ENCODE data around the gene ACO2.
A peak's percentile ranks its signal among the peaks of the same experiment; 100 is the strongest.
"Not testable (repeated sequence)": the region's sequence is repeated elsewhere in the genome, so short reads cannot be mapped to it uniquely, and the experiment has no call there.

Gene ACO2

DNA sequence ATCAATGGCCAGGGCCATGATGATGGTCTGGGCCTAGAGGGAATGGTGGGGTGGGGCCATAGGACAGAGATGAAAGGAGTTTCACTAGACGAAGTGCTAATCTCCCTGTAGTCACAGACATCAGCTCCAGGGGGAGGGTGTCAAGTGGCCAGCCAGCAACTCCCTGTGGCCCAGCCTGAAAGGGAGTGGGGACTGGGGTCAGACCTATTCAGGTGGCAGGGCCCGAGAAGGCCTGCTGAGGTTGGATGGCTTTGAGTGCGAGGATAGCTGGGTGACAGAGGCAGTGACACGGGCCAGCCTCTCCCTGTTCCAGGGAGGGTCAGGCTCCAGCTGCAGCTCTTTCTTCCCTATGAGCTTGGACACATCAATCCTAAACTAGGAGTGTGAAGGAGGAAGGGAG, 33.4 kb upstream of the ACO2 start:
- H3K27ac ChIP-seq = no peak overlapping the region
- H3K4me3 ChIP-seq (ENCODE audit: low read depth in 1 of 2, low read length in 1 of 2) = no peak overlapping the region
- no peaks in the 10 kb centered on the region for H3K4me1 ChIP-seq (ENCODE audit: control insufficient read depth in 1 of 2, insufficient read depth in 1 of 2, low read depth in 1 of 2, low read length in 1 of 2)
- no peaks in the 10 kb centered on the region for H3K27me3 ChIP-seq
- peaks cover 55% of the 10 kb centered on the region for H3K36me3 ChIP-seq
- TF ChIP-seq, protein P1, sequence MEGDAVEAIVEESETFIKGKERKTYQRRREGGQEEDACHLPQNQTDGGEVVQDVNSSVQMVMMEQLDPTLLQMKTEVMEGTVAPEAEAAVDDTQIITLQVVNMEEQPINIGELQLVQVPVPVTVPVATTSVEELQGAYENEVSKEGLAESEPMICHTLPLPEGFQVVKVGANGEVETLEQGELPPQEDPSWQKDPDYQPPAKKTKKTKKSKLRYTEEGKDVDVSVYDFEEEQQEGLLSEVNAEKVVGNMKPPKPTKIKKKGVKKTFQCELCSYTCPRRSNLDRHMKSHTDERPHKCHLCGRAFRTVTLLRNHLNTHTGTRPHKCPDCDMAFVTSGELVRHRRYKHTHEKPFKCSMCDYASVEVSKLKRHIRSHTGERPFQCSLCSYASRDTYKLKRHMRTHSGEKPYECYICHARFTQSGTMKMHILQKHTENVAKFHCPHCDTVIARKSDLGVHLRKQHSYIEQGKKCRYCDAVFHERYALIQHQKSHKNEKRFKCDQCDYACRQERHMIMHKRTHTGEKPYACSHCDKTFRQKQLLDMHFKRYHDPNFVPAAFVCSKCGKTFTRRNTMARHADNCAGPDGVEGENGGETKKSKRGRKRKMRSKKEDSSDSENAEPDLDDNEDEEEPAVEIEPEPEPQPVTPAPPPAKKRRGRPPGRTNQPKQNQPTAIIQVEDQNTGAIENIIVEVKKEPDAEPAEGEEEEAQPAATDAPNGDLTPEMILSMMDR (IDR thresholded peaks at IDR 0.05) = no peak
- no peaks in the 10 kb centered on the region for H3K9me3 ChIP-seq

DNA sequence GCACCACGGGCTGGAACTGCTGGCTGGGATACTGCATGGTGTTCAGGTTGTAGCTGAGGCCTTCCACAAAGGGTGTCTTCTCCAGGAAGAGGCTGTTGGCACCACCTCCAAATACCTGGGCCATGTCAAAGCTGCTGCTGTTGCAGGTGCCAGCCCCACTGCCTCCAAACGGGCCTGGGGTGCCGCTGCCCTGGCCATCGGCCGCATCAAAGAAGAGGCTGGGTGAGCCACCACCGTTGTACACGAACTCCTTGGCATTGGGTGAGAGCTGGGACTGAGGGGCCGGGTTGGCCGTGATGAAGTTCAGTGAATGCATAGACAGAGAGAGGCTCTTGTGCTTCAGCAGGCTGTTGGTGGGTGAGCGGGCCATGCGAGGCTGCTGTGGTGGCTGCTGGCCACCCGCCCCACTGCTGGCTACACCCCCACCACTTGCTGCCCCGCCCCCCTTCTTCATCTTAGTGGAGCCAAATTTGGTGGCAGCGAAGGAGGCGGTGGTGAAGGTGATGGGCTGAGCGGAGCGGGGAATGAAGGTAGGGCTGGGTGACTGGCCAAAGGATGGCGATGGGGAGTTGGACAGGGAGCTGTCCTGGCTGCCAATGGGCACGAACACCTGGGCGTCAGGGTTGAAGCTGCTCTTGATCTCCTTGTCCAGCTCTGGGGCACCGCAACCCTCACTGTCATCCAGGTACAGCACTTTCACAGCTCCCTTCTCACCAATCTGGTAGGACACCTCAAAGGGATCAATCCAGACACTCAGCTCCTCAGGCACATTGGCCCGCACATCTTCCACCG, 32.4 kb upstream of the ACO2 start:
- TF ChIP-seq, protein P1 (IDR thresholded peaks at IDR 0.05) = no peak
- H3K9me3 ChIP-seq = no peaks in the 10 kb centered on the region
- H3K4me1 ChIP-seq (ENCODE audit: control insufficient read depth in 1 of 2, insufficient read depth in 1 of 2, low read depth in 1 of 2, low read length in 1 of 2) = no peaks in the 10 kb centered on the region
- peaks cover 49% of the 10 kb centered on the region for H3K36me3 ChIP-seq
- no peak overlapping the region for H3K4me3 ChIP-seq (ENCODE audit: low read depth in 1 of 2, low read length in 1 of 2)
- H3K27me3 ChIP-seq = no peaks in the 10 kb centered on the region
- no peak overlapping the region for H3K27ac ChIP-seq

DNA sequence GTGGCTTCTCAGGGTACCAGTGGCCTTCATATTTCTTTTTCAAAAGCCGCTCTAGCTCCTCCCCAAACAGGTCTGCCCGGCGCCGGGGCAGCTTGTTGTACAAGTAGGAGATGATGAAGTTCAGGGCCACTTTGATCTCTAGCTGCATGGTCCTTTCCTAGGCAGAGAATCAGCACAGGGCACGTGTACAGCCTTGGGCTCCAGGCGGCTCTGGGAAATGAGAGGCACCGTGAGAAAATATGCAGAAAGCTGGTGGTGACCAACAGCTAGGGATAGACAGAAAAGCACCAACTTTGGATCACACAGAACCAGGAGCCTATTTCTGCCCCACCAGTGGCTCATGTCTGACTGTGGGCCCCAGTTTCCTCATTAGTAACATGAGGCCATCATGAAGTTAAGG, 31.7 kb upstream of the ACO2 start:
- Histone ChIP-seq H3K27me3 (no peaks in the 10 kb centered on the region), H3K27ac (no peak overlapping the region), H3K4me3 (ENCODE audit: low read depth in 1 of 2, low read length in 1 of 2) (no peak overlapping the region), H3K36me3 (peaks cover 42% of the 10 kb centered on the region), H3K9me3 (no peaks in the 10 kb centered on the region), H3K4me1 (ENCODE audit: control insufficient read depth in 1 of 2, insufficient read depth in 1 of 2, low read depth in 1 of 2, low read length in 1 of 2) (no peaks in the 10 kb centered on the region)
- TF ChIP-seq, protein P1 (IDR thresholded peaks at IDR 0.05) = no peak

DNA sequence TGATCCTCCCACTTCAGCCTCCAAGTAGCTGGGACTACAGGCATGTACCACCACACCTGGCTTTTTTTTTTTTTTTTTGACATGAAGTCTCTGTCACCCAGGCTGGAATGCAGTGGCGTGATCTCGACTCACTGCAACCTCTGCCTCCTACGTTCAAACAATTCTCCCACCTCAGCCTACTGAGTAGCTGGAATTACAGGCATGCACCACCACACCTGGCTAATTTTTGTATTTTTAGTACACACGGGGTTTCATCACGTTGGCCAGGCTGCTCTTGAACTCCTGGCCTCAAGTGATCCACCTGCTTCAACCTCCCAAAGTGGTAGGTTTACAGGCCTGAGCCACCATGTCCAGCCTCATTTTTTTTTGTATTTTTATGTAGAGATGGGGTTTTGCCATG, 28.4 kb upstream of the ACO2 start:
- H3K36me3 ChIP-seq = peaks cover 19% of the 10 kb centered on the region
- H3K27me3 ChIP-seq; H3K4me3 ChIP-seq (ENCODE audit: low read depth in 1 of 2, low read length in 1 of 2); H3K9me3 ChIP-seq; H3K27ac ChIP-seq: not testable (repeated sequence)
- H3K4me1 ChIP-seq (ENCODE audit: control insufficient read depth in 1 of 2, insufficient read depth in 1 of 2, low read depth in 1 of 2, low read length in 1 of 2) = peaks cover 17 to 18% of the 10 kb centered on the region in 2 experiments

DNA sequence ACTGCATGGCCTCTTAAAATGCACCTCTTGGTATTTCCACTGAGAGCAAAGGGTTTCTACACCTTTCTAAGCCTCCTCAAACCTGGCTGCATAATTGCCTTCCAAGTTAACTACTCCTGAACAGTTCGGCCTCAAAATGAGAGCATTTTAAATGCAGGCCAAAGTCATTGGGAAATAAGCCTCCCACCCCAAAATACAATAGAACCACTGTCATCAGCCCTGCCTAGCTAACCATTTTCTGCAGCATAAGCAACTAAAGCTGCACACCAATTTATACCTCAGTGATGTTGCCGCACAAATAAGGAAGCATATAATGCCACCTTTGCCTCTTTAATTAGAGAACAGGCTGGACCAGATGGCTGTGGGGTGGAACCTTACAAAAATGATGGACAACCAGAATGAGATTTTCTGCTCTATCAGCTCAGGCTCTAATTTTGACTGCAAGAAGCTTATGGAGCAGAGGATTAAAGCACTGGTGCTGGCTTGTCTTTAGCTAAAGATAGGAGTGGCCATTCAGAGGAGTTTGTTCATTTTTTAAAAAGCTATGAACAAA, 26.6 kb upstream of the ACO2 start:
- no peaks in the 10 kb centered on the region for H3K27me3 ChIP-seq
- H3K4me3 ChIP-seq (ENCODE audit: low read depth in 1 of 2, low read length in 1 of 2) = no peak overlapping the region
- no peaks in the 10 kb centered on the region for H3K9me3 ChIP-seq
- H3K27ac ChIP-seq = peak overlapping the region; percentile 15
- TF ChIP-seq, protein P1 (IDR thresholded peaks at IDR 0.05) = no peak
- H3K36me3 ChIP-seq = peaks cover 3% of the 10 kb centered on the region
- peaks cover 23 to 25% of the 10 kb centered on the region in 2 experiments for H3K4me1 ChIP-seq (ENCODE audit: control insufficient read depth in 1 of 2, insufficient read depth in 1 of 2, low read depth in 1 of 2, low read length in 1 of 2)

Data from neutrophil (primary cell).